ENCODE results near the gene AKAP13. TPM values are rescaled to one million over a fixed set of nuclear protein-coding genes. Genes with fewer than 3 reads are reported as not detected.
"Not testable (repeated sequence)": the region's sequence is repeated elsewhere in the genome, so short reads cannot be mapped to it uniquely, and the experiment has no call there.

The AKAP13 gene
- total RNA-seq, 2 donors from 2014 or later = 87.3 to 106 TPM

- no peak overlapping the region for H3K27ac ChIP-seq
- H3K9me3 ChIP-seq = no peaks in the 10 kb centered on the region
- H3K4me1 ChIP-seq = no peaks in the 10 kb centered on the region
- no peak for TF ChIP-seq CTCF (IDR thresholded peaks at IDR 0.05)
- H3K4me3 ChIP-seq = no peak overlapping the region
- intact Hi-C loops (cut with DNase I) = no loop called here
- DNase-seq = no peak
- no peaks in the 10 kb centered on the region for H3K27me3 ChIP-seq
- no peak overlapping the region for H3K9ac ChIP-seq (ENCODE audit: low read depth in 2 of 2, low read length in 2 of 2)
- no peaks in the 10 kb centered on the region for H3K36me3 ChIP-seq
Observed at GRCh38 chr15:85429522-85429921, 49.1 kb downstream of the AKAP13 start.

- Histone ChIP-seq H3K4me3 (no peak overlapping the region), H3K27ac (no peak overlapping the region), H3K27me3 (no peaks in the 10 kb centered on the region), H3K4me1 (no peaks in the 10 kb centered on the region), H3K9me3 (no peaks in the 10 kb centered on the region), H3K9ac (ENCODE audit: low read depth in 2 of 2, low read length in 2 of 2) (no peak overlapping the region), H3K36me3 (no peaks in the 10 kb centered on the region)
- intact Hi-C loops (cut with DNase I) = no loop called here
- DNase-seq = no peak
- TF ChIP-seq CTCF (IDR thresholded peaks at IDR 0.05) = no peak
Observed at GRCh38 chr15:85430406-85431204, 50.2 kb downstream of the AKAP13 start.

GRCh38 chr15:85439996-85440395 lies 59.6 kb downstream of the AKAP13 start:
- H3K9me3 ChIP-seq = no peaks in the 10 kb centered on the region
- no peaks in the 10 kb centered on the region for H3K36me3 ChIP-seq
- intact Hi-C loops (cut with DNase I) = no loop called here
- H3K27ac ChIP-seq = no peak overlapping the region
- no peak overlapping the region for H3K9ac ChIP-seq (ENCODE audit: low read depth in 2 of 2, low read length in 2 of 2)
- H3K27me3 ChIP-seq = no peaks in the 10 kb centered on the region
- H3K4me1 ChIP-seq = peaks cover 6% of the 10 kb centered on the region
- no peak overlapping the region for H3K4me3 ChIP-seq
- no peak for TF ChIP-seq CTCF (IDR thresholded peaks at IDR 0.05)
- no peak for DNase-seq

- H3K27me3 ChIP-seq = no peaks in the 10 kb centered on the region
- TF ChIP-seq CTCF (IDR thresholded peaks at IDR 0.05) = no peak
- intact Hi-C loops (cut with DNase I) = no loop called here
- no peak for DNase-seq
- H3K27ac ChIP-seq = no peak overlapping the region
- no peaks in the 10 kb centered on the region for H3K36me3 ChIP-seq
- no peak overlapping the region for H3K4me3 ChIP-seq
- H3K9ac ChIP-seq (ENCODE audit: low read depth in 2 of 2, low read length in 2 of 2) = no peak overlapping the region
- H3K4me1 ChIP-seq = peaks cover 6% of the 10 kb centered on the region
- no peaks in the 10 kb centered on the region for H3K9me3 ChIP-seq
Observed at GRCh38 chr15:85440451-85440850, 60.0 kb downstream of the AKAP13 start.

GRCh38 chr15:85441854-85442253 lies 61.5 kb downstream of the AKAP13 start:
- not testable (repeated sequence) for H3K4me1 ChIP-seq, H3K27ac ChIP-seq, H3K27me3 ChIP-seq

GRCh38 chr15:85443046-85443445 lies 62.6 kb downstream of the AKAP13 start:
- Histone ChIP-seq H3K4me1 (peaks cover 6% of the 10 kb centered on the region), H3K9ac (ENCODE audit: low read depth in 2 of 2, low read length in 2 of 2) (peak overlapping the region in 1 of 2 donors; percentile 46)

More at GRCh38 chr15:85441854-85442253, 61.5 kb downstream of the AKAP13 start:
- H3K9ac ChIP-seq (ENCODE audit: low read depth in 2 of 2, low read length in 2 of 2); H3K9me3 ChIP-seq; intact Hi-C loops (cut with DNase I); H3K36me3 ChIP-seq; H3K4me3 ChIP-seq; DNase-seq: not testable (repeated sequence)

More at GRCh38 chr15:85443046-85443445, 62.6 kb downstream of the AKAP13 start:
- intact Hi-C loops (cut with DNase I) = no loop called here
- Histone ChIP-seq H3K36me3 (no peaks in the 10 kb centered on the region), H3K27ac (no peak overlapping the region), H3K9me3 (no peaks in the 10 kb centered on the region), H3K4me3 (no peak overlapping the region), H3K27me3 (no peaks in the 10 kb centered on the region)
- no peak for DNase-seq
- no peak for TF ChIP-seq CTCF (IDR thresholded peaks at IDR 0.05)
